ENCODE data around the gene RTL9. TPM values are rescaled to one million over a fixed set of nuclear protein-coding genes. Genes with fewer than 3 reads are reported as not detected.

Gene RTL9
- total and polyA plus RNA-seq, 2 experiments from 2014 or later: 0.31 TPM; not detected in 1

- TF ChIP-seq ZNF462 (CRISPR knock-in tag; IDR thresholded peaks at IDR 0.05) (no peak), ZNF114 (CRISPR knock-in tag; IDR thresholded peaks at IDR 0.05) (no peak), EZH2 (IDR thresholded peaks at IDR 0.05; ENCODE audit: low read depth, unreplicated experiment) (no peak)
Measured at GRCh38 chrX:110310896-110311295, 47.8 kb upstream of the RTL9 start (continued).

GRCh38 chrX:110311437-110312230 lies 47.0 kb upstream of the RTL9 start:
- Mint-ChIP-seq H3K36me3 (ENCODE audit: low read depth) (no peaks in the 10 kb centered on the region; the same call in 2 of the 3 replicates), H3K9me3 (no peaks in the 10 kb centered on the region), H3K4me1 (peaks cover 67% of the 10 kb centered on the region), H3K27ac (no peak overlapping the region), H3K27me3 (ENCODE audit: insufficient read depth, low read depth, poor library complexity) (no peaks in the 10 kb centered on the region), H3K4me3 (no peak overlapping the region)
- no peak overlapping the region for H3K4me3 ChIP-seq
- no peak overlapping the region for H2AFZ ChIP-seq
- ATAC-seq (no peak), DNase-seq (ENCODE audit: low spot score) (no peak)
- H3K79me2 ChIP-seq (replicated peaks; ENCODE audit: insufficient read depth): peaks cover 100% of the 10 kb centered on the region
- H3K27me3 ChIP-seq (ENCODE audit: insufficient read depth): no peaks in the 10 kb centered on the region
- peaks cover 8% of the 10 kb centered on the region for H4K20me1 ChIP-seq (replicated peaks; ENCODE audit: insufficient read depth)
- H3F3A ChIP-seq (replicated peaks; ENCODE audit: low read depth): no peaks in the 10 kb centered on the region
- peaks cover 58% of the 10 kb centered on the region for H3K4me1 ChIP-seq (ENCODE audit: insufficient read depth)
- no peak overlapping the region for H3K27ac ChIP-seq (ENCODE audit: low read depth)
- H3K9me2 ChIP-seq (ENCODE audit: insufficient read depth): no peaks in the 10 kb centered on the region
- peak overlapping the region; percentile 67; the same call in 1 of the 2 replicates for H3K4me2 ChIP-seq
- H3K36me3 ChIP-seq (ENCODE audit: insufficient read depth): no peaks in the 10 kb centered on the region
- no peak for TF ChIP-seq ZNF462 (CRISPR knock-in tag; IDR thresholded peaks at IDR 0.05)
- no peak for TF ChIP-seq CREB1 (CRISPR knock-in tag; IDR thresholded peaks at IDR 0.05; ENCODE audit: low read depth)
- no peak for TF ChIP-seq ZNF331 (CRISPR knock-in tag; IDR thresholded peaks at IDR 0.05; ENCODE audit: low read depth)
- no peak for TF ChIP-seq STAT1 (IDR thresholded peaks at IDR 0.05; ENCODE audit: unreplicated experiment)
- no peak for TF ChIP-seq NANOG (IDR thresholded peaks at IDR 0.05; ENCODE audit: borderline replicate concordance)
- TF ChIP-seq EZH2phosphoT487 (IDR thresholded peaks at IDR 0.05; ENCODE audit: unreplicated experiment): no peak
